ENCODE measurements around the gene SPSB1.

Gene SPSB1

DNA sequence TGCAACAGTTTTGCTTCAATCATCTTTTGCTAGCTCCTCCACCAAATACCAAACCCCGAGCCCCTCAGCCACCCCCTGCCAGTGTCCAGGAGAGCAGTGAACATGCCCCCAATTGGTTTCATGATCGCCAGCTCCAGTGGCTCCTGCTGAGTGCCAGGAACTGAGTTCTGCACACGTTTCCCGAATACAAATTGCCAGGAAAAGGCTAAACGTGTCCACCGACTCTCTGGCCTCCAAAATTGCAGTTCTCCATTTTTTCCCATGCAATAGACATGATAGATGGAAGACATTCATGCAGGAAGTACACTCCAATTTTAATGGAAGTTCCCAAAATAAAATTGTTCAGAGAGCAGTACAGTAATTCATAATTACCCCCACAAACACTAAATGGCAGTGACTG is 101.3 kb downstream of the SPSB1 start:
- Histone ChIP-seq H3K9ac (no peak overlapping the region), H3K27ac (no peak overlapping the region), H3K4me3 (IDR thresholded peaks at IDR 0.05; ENCODE audit: insufficient read depth, low read depth, low read length) (no peak overlapping the region), H3K36me3 (ENCODE audit: insufficient read depth) (no peaks in the 10 kb centered on the region), H3K4me1 (ENCODE audit: low read depth, poor library complexity, severe bottlenecking) (peaks cover 11% of the 10 kb centered on the region), H3K27me3 (ENCODE audit: insufficient read depth, low read depth) (no peaks in the 10 kb centered on the region; the same call in 1 of the 2 replicates), H4K20me1 (ENCODE audit: insufficient read depth) (no peaks in the 10 kb centered on the region), H3K79me2 (ENCODE audit: insufficient read depth, low read depth) (no peaks in the 10 kb centered on the region), H3K4me2 (no peak overlapping the region), H2AFZ (ENCODE audit: low read depth) (no peak overlapping the region)
- TF ChIP-seq CTCF (conservative IDR thresholded peaks at IDR 0.05; ENCODE audit: low read depth, low read length) = no peak

- Histone ChIP-seq H3K4me3 (IDR thresholded peaks at IDR 0.05; ENCODE audit: insufficient read depth, low read depth, low read length) (no peak overlapping the region), H3K27ac (no peak overlapping the region), H4K20me1 (ENCODE audit: insufficient read depth) (no peaks in the 10 kb centered on the region), H2AFZ (ENCODE audit: low read depth) (no peak overlapping the region), H3K79me2 (ENCODE audit: insufficient read depth, low read depth) (no peaks in the 10 kb centered on the region), H3K4me1 (ENCODE audit: low read depth, poor library complexity, severe bottlenecking) (peaks cover 11% of the 10 kb centered on the region), H3K9ac (no peak overlapping the region), H3K36me3 (ENCODE audit: insufficient read depth) (no peaks in the 10 kb centered on the region), H3K4me2 (no peak overlapping the region), H3K27me3 (ENCODE audit: insufficient read depth, low read depth) (no peaks in the 10 kb centered on the region; the same call in 1 of the 2 replicates)
- no peak for TF ChIP-seq CTCF (conservative IDR thresholded peaks at IDR 0.05; ENCODE audit: low read depth, low read length)
Observed at GRCh38 chr1:9395018-9395417, 102.3 kb downstream of the SPSB1 start.

- H3K36me3 ChIP-seq (ENCODE audit: insufficient read depth) = no peaks in the 10 kb centered on the region
- no peak overlapping the region for H3K9ac ChIP-seq
- H3K27me3 ChIP-seq (ENCODE audit: insufficient read depth, low read depth) = no peaks in the 10 kb centered on the region
- no peak overlapping the region for H2AFZ ChIP-seq (ENCODE audit: low read depth)
- no peak for TF ChIP-seq CTCF (conservative IDR thresholded peaks at IDR 0.05; ENCODE audit: low read depth, low read length)
- H3K4me2 ChIP-seq = no peak overlapping the region
- no peak overlapping the region for H3K4me3 ChIP-seq (IDR thresholded peaks at IDR 0.05; ENCODE audit: insufficient read depth, low read depth, low read length)
- no peaks in the 10 kb centered on the region for H4K20me1 ChIP-seq (ENCODE audit: insufficient read depth)
- H3K79me2 ChIP-seq (ENCODE audit: insufficient read depth, low read depth) = no peaks in the 10 kb centered on the region
- no peak overlapping the region for H3K27ac ChIP-seq
- peaks cover 11% of the 10 kb centered on the region for H3K4me1 ChIP-seq (ENCODE audit: low read depth, poor library complexity, severe bottlenecking)
Observed at GRCh38 chr1:9397047-9397446, 104.4 kb downstream of the SPSB1 start.

GRCh38 chr1:9397997-9398526 is 105.4 kb downstream of the SPSB1 start:
- Histone ChIP-seq H4K20me1 (ENCODE audit: insufficient read depth) (no peaks in the 10 kb centered on the region), H3K4me3 (IDR thresholded peaks at IDR 0.05; ENCODE audit: insufficient read depth, low read depth, low read length) (no peak overlapping the region), H3K27me3 (ENCODE audit: insufficient read depth, low read depth) (no peaks in the 10 kb centered on the region), H2AFZ (ENCODE audit: low read depth) (no peak overlapping the region), H3K9ac (no peak overlapping the region), H3K36me3 (ENCODE audit: insufficient read depth) (no peaks in the 10 kb centered on the region), H3K27ac (no peak overlapping the region), H3K79me2 (ENCODE audit: insufficient read depth, low read depth) (no peaks in the 10 kb centered on the region), H3K4me2 (no peak overlapping the region), H3K4me1 (ENCODE audit: low read depth, poor library complexity, severe bottlenecking) (peaks cover 7% of the 10 kb centered on the region)
- TF ChIP-seq CTCF (conservative IDR thresholded peaks at IDR 0.05; ENCODE audit: low read depth, low read length) = no peak

All from KMS-11 (cell line).